PC-9 (cell line): ENCODE data around the gene TMUB2. TPM values are rescaled to one million over a fixed set of nuclear protein-coding genes. Genes with fewer than 3 reads are reported as not detected.

ENCODE experiments used
- BruUV-seq: library from RNA; stranded (reverse); fragments of 400-500 nt; replicated peaks from 2 replicates; lab custom pipeline; 2021; lab: Mats Ljungman, UMichigan
- CTCF ChIA-PET: fragments of 300-600 bp; sonication (Branson Sonifier 250); formaldehyde crosslinking; loops from one replicate; lab custom pipeline; 2022; ENCODE audit warnings: antibody characterized with exemption; lab: Charles Lee
- POLR2A ChIA-PET: fragments of 300-600 bp; sonication (Branson Sonifier 250); formaldehyde crosslinking; loops from one replicate; lab custom pipeline; 2022; ENCODE audit warnings: antibody characterized with exemption; ENCODE audit not compliant: unreplicated experiment; lab: Charles Lee
- DNase-seq, 2 experiments: peaks; one replicate each; pipeline versions ENCODE4 v3.0.0 to v3.0.0-alpha.2; 2015 to 2022; ENCODE audit warnings: mixed read lengths in 1 of 2
- H2AFZ ChIP-seq: fragments of 200-600 bp; sonication (generic); 2 replicates; pipeline ENCODE4 v1.8.1; 2017; ENCODE audit warnings: antibody characterized with exemption
- H3F3A ChIP-seq: fragments of 200-600 bp; sonication (generic); 2 replicates; pipeline ENCODE4 v1.8.1; 2017; ENCODE audit warnings: antibody characterized with exemption, mild to moderate bottlenecking, low read depth; ENCODE audit not compliant: insufficient read depth
- H3K27ac ChIP-seq: fragments of 200-600 bp; sonication (generic); 2 replicates; pipeline ENCODE4 v1.6.1; 2016; ENCODE audit warnings: mixed run types
- H3K27me3 ChIP-seq: fragments of 200-600 bp; sonication (generic); 2 replicates; pipeline ENCODE4 v1.6.1; 2016; ENCODE audit warnings: low read depth, mixed run types; ENCODE audit not compliant: insufficient read depth
- H3K36me3 ChIP-seq: fragments of 200-600 bp; sonication (generic); 2 replicates; pipeline ENCODE4 v1.6.1; 2016; ENCODE audit warnings: low read depth, mixed run types
- H3K4me1 ChIP-seq: fragments of 200-600 bp; sonication (generic); replicated peaks from 2 replicates; pipeline ENCODE4 v1.6.1; 2016; ENCODE audit warnings: mixed run types; ENCODE audit not compliant: insufficient read depth
- H3K4me2 ChIP-seq: fragments of 200-600 bp; sonication (generic); 2 replicates; pipeline ENCODE4 v1.6.1; 2017; ENCODE audit warnings: mixed run types
- H3K4me3 ChIP-seq: fragments of 200-600 bp; sonication (generic); 2 replicates; pipeline ENCODE4 v1.6.1; 2016; ENCODE audit warnings: mixed run types
- H3K79me2 ChIP-seq: fragments of 200-600 bp; sonication (generic); 2 replicates; pipeline ENCODE4 v1.6.1; 2017; ENCODE audit warnings: low read depth, mixed run types
- H3K9me2 ChIP-seq: fragments of 200-600 bp; sonication (generic); 2 replicates; pipeline ENCODE4 v1.8.1; 2017; ENCODE audit warnings: mild to moderate bottlenecking; ENCODE audit not compliant: insufficient read depth
- H3K9me3 ChIP-seq: fragments of 200-600 bp; sonication (generic); 2 replicates; pipeline ENCODE4 v1.8.1; 2016; ENCODE audit warnings: low read depth; ENCODE audit not compliant: insufficient read depth
- H4K20me1 ChIP-seq: fragments of 200-600 bp; sonication (generic); 2 replicates; pipeline ENCODE4 v1.8.1; 2017; ENCODE audit not compliant: insufficient read depth
- CTCF ChIP-seq: fragments of 200-600 bp; sonication (generic); conservative IDR thresholded peaks from 2 replicates; pipeline ENCODE4 v1.6.1; 2017; ENCODE audit warnings: mixed run types, antibody characterized with exemption, mild to moderate bottlenecking, moderate library complexity
- EZH2 ChIP-seq: fragments of 200-600 bp; sonication (generic); IDR thresholded peaks from 2 replicates; pipeline ENCODE4 v1.8.0; 2017; ENCODE audit warnings: antibody characterized with exemption, low read depth
- intact Hi-C: fragments of 100-400 bp; cut with micrococcal nuclease; formaldehyde crosslinking; loops from one replicate; pipeline ENCODE4 v1.10.0; 2022; ENCODE audit not compliant: unreplicated experiment
- total RNA-seq: library from RNA; stranded (reverse); gene quantifications from 2 replicates; pipeline ENCODE4 v1.2.3, GENCODE V29; 2021

TMUB2 gene
- total RNA-seq, 1 experiment from 2014 or later: 45.5 TPM

- Histone ChIP-seq H3K27me3 (no peaks in the 10 kb centered on the region), H3F3A (peaks cover 21% of the 10 kb centered on the region), H3K4me1 (peaks cover 14% of the 10 kb centered on the region), H3K9me3 (no peaks in the 10 kb centered on the region), H3K27ac (no peak overlapping the region), H3K4me3 (no peak overlapping the region), H3K9me2 (no peaks in the 10 kb centered on the region), H3K4me2 (no peak overlapping the region), H2AFZ (no peak overlapping the region), H3K36me3 (peaks cover 33% of the 10 kb centered on the region), H3K79me2 (peaks cover 24% of the 10 kb centered on the region), H4K20me1 (no peaks in the 10 kb centered on the region)
- ChIA-PET POLR2A (no interaction called here), CTCF (no interaction called here)
- TF ChIP-seq EZH2 (no peak), CTCF (no peak)
- DNase-seq: no peak
- intact Hi-C loops: no loop called here
- BruUV-seq: no TSS peak
Measured at GRCh38 chr17:44214896-44215295, 28.1 kb downstream of the TMUB2 start.

GRCh38 chr17:44216173-44216572 is 29.4 kb downstream of the TMUB2 start:
- no peak for DNase-seq
- no peaks in the 10 kb centered on the region for H3K9me2 ChIP-seq
- no peaks in the 10 kb centered on the region for H3K9me3 ChIP-seq
- H3K79me2 ChIP-seq: peaks cover 29% of the 10 kb centered on the region
- no peak overlapping the region for H3K4me2 ChIP-seq
- no peak overlapping the region for H3K4me3 ChIP-seq
- ChIA-PET CTCF (no interaction called here), POLR2A (no interaction called here)
- H3K4me1 ChIP-seq: peaks cover 14% of the 10 kb centered on the region
- H3K27ac ChIP-seq: no peak overlapping the region
- no TSS peak for BruUV-seq
- peaks cover 13% of the 10 kb centered on the region; the same call in 1 of the 2 replicates for H3F3A ChIP-seq
- H3K27me3 ChIP-seq: no peaks in the 10 kb centered on the region
- peaks cover 28% of the 10 kb centered on the region for H3K36me3 ChIP-seq
- TF ChIP-seq EZH2: no peak
- intact Hi-C loops: no loop called here
- H4K20me1 ChIP-seq: no peaks in the 10 kb centered on the region
- no peak overlapping the region for H2AFZ ChIP-seq

GRCh38 chr17:44216694-44217093 is 29.9 kb downstream of the TMUB2 start:
- POLR2A ChIA-PET: no interaction called here
- no TSS peak for BruUV-seq
- peak overlapping the region; percentile 85; the same call in 1 of the 2 replicates for H3K4me2 ChIP-seq
- no peak overlapping the region for H3K4me3 ChIP-seq
- H3K9me3 ChIP-seq: no peaks in the 10 kb centered on the region
- H3K27me3 ChIP-seq: no peaks in the 10 kb centered on the region
- peaks cover 14% of the 10 kb centered on the region for H3K4me1 ChIP-seq
- DNase-seq: no peak
- intact Hi-C loops: no loop called here
- H3K9me2 ChIP-seq: no peaks in the 10 kb centered on the region
- peaks cover 29% of the 10 kb centered on the region for H3K79me2 ChIP-seq
- peaks cover 23% of the 10 kb centered on the region for H3K36me3 ChIP-seq
- H3F3A ChIP-seq: peaks cover 17% of the 10 kb centered on the region; the same call in 1 of the 2 replicates
- no peak overlapping the region for H3K27ac ChIP-seq
- no peaks in the 10 kb centered on the region for H4K20me1 ChIP-seq
- TF ChIP-seq CTCF (no peak), EZH2 (no peak)
- no peak overlapping the region for H2AFZ ChIP-seq
- CTCF ChIA-PET: no interaction called here
